CD4-positive, alpha-beta T cell treated with Interferon gamma for 1 hour (primary cell): ENCODE measurements around the gene FMOD.

Experiments
- DNase-seq: peaks from one replicate; pipeline ENCODE4 v3.0.0-alpha.2; 2020

Gene FMOD

DNA sequence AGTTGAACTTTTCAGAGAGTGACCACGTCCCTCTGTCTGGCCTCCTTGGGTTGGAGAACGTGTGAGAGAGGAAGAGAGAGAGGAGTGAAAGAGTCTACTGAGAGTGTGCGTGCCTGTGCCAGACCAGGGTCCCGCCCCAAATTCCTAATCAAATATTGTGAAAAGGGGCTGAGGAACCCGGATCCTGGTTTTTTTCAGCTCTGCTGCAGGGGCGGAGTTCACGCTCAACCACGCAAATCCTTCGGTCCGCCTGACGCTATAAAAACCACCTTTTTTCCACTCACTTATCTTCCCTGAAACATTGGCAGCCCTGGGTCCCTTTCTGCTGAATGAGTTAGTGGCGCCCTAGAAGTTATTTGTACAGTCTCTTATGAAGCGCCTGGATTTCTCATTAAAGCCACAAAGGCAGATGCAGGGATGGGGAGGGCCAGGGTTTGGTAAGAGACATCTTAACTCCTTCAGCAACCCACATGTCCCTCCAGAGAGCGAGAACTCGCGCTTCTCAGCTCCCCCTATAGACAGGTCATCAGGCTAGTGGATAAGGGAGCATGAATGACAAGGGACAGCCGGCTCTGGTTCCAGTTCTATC, at the start of gene FMOD:
FMOD (minus strand) TSS at position 86 of the 589 bp plus-strand sequence. CDS start 2,852 bp downstream, outside the sequence.
- DNase-seq = no peak

DNA sequence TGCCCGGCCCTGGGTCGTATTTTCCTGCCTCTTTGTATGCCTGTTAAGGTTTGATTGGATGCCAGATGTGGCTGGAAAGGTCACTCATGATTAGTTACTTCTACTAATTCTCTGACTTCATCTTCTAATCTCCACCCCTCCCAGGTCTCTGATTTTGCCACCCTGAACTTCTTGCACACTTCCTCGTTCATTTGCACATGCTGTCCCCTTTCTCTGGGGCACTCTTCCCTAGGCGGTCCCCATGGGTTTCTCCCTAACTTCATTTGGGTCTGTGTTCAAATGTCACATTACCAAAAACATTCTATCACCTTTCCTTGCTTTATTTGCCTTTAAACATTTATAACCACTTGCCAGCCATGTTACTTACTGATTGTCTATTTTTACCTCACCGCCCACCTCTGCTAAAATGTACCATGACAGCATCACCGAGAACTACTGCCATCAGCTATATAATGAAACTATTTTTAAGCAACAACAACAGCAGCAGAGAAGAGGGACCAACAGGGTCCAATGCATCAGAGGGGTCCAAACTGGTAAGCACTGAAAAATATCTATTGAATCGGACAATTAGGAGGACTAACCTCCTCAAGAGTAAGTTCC, 45.8 kb upstream of the FMOD start:
- no peak for DNase-seq

DNA sequence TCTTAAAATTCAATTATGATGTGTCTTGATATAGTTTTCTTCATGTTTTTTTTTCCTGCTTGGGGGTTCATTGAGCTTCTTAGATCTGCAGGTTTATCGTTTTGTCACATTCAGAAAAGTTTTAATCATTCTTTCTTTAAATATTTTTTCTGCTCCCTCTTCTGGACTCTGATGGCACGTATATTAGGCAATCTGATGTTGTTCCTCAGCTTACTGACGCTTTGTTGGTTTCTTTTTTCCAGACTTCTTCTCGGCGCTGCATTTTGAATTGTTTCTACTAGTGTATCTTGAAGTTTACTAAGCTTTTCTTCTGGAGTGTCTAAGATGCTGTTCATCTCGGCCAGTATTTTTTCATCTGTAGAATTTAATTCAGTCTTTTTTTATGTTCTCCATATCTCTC, 44.8 kb upstream of the FMOD start:
- DNase-seq = no peak

DNA sequence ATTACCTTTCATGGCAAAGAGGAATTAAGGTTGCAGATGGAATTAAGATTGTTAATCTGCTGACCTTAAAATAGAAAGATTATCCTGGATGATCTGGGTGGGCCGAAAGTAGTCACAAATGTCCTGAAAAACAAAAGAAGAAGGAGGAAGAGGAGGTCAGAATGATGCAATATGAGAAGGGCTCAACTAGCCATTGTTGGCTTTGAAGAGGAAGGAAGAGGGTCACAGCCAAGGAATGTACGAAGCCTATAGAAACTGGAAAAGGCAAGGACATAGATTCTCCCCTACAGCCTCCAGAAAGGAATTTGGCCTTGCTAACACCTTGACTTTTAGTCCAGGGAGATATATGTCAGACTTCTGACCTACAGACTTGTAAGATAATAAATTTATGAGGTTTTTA, 39.4 kb upstream of the FMOD start:
- DNase-seq = no peak

DNA sequence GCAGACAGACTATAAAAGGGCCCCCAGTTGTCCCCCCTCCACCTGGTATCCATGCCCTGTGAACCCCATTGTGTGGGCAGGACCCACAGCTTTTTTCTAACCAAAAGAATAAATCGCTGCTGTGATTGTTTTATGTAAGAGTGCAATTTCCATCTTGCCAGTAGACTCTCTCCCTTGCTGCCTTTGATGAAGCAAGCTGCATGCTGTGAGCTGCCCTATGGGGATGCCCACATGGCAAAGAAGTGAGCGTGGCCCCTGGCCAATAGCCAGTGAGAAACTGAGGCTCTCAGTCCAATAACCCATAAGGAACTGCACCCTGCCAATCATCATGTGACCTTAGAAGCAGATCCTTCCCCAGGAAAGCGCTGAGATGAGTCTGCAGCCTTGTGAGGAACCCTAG, 37.8 kb upstream of the FMOD start:
- DNase-seq = no peak

DNA sequence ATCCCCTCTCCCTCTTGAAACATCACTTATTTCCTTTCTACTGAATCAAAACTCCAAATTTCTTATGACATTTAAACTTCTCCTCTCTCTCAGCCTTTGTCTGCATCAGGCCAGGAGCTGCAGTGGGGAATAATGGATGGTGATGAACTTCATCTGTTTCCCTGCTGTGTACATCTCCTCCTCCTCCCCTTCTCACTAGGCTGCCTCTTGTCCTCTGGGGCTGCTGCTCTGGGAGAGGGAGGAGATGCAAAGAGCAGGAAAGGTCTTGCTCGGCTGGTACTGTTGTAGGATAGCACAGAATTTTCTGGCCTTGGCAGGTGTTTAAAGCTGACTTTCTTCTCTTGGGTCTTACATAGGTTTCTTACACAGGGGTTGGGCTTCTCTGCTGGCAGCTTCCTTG, 31.1 kb upstream of the FMOD start:
- DNase-seq = no peak

DNA sequence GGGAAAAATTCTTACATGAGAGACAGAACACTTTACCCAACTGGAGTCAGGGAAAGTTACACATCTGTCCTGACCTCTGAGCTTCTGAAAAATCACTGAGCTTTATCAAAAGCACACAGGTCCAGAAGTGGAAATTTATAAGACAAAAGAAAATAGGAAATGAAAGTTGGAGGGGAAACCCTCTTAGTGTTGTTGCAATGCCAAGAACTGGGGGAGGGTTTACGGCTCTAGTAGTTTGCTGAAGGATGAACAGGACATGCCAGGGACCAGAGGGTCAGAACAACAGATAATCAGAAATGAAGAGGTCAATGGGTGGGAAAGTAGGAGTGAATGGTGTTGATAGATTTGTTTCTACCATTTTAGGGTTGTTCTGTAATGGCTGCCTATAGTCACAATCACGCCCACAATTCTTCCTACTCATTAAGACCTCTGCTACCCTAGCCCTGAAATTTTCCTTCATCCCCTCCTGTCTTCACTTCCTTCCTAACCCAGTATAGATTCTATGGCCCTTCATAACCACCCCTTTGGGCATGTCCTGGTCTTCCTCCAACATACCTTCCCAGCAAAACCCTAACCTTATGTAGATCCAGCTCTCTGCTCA, 30.3 kb upstream of the FMOD start:
- DNase-seq = peak; percentile 16

DNA sequence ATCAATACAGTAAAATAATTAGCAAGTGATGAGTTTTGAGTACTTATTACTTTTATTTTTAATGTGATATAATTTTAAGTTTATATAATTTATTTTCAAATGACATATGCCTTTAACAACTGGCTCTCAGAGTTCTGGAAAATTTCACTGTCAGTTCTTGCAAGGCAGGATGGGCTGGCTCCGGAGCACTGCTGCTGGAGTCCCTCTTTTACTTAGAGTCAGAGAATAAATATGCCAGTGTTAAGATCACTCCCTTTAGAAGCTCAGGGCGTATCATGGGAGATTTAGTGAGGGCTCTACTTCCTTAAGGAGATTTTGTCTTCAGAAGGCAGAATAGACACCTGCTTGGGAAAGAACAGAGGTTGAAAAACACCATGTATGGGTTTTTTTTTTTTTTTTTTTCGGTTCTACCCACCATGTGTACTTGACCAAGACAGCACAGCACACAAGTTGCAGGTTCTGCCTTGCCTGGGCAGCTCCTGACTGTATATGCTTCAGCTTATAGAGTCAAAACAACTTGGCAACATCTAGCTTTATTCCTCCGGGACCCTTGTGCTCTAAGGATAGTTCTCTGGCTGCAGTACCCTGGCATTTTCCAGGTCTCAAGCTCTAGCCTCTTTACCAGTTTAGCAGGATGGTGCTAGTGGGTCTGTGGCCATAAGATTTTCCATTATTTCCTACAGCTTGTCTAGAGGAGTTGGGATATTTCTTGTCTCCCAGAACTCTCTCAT, 29.7 kb upstream of the FMOD start:
- no peak for DNase-seq

DNA sequence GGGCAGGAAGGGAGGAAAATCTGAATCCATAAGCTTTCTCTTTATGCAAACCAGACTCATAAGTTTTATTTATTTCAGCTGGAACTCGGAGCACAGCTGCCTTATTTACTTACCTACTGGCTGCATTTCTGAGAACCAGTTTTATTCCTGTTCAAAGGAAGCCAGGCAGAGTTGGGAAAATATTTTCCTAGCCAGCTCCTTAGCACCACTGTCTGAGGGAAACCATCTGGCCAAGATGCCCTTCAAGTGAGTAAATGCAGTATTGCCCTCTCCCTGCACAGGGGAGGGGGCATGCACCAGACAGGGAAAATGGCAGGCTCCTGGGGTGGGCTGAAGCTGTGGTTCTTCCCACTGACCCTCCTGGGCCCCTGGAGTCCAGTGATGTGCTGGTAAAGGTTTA, 28.9 kb upstream of the FMOD start:
- no peak for DNase-seq

DNA sequence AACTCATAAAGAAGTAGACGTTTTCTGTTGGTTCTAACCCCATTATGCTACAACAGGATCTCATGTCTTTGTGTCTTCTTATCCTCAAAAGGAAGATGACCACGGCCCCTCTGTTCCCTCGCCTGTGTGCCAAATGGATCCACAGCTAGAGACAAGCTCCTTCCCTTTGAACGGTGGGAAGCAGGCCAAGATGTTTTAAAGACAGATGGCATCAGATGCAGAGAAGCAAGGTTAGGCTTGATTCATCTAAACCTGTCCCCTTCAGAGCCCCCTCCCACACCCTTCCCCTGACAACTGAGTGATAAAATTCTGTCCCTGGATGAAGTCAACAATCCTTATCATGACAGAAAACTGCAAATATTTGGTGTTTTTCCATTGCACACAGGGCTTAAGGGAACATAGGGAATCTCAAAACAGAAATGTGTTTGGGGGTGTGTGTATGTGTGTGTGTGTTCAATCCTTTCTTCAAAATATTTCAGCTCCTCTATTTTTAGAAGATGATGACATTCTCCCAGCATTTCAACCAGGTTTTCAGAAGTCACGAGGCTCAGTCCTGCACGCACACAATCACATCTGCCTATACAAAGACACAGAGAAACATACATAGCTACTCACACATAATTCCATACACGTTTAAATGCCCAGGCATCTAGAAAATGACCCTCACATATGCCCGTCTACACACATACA, 27.8 kb upstream of the FMOD start:
- DNase-seq = no peak

DNA sequence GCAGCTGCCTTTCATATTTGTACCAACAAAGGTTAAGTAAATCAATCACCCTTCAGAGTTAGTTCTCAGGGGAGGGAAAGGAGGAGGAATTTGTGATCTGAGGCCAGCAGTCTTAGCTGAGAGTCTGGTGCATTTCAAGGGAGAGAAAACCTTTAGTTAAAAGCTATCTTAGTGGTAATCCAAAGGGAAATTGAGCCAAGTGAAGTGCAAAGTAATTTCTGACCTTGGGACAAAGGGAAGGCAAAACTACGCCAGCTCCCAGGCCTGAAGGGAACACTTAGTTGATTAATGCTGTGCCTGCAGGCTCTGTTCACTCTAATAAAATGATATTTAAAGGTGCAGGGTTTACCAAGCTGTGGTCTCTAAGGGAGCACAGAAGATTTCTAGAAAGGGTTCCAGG, 23.1 kb upstream of the FMOD start:
- DNase-seq = no peak

DNA sequence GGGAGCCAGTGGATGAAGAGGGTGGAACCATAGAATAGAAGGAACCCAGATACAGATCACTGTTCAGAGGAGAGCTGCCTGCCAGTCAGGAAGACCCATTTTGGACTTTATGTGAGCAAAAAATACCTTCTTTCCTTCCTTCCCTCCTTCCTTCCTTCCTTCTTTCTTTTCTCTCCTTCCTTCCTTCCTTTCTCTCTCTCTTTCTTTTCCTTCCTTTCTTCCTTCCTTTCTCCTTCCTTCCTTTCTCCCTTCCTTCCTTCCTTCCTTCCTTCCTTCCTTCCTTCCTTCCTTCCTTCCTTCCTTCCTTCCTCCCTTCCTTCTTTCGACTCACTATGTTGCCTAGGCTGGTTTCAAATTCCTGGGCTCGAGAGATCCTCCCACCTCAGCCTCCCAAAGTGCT, 22.1 kb upstream of the FMOD start:
- no peak for DNase-seq

DNA sequence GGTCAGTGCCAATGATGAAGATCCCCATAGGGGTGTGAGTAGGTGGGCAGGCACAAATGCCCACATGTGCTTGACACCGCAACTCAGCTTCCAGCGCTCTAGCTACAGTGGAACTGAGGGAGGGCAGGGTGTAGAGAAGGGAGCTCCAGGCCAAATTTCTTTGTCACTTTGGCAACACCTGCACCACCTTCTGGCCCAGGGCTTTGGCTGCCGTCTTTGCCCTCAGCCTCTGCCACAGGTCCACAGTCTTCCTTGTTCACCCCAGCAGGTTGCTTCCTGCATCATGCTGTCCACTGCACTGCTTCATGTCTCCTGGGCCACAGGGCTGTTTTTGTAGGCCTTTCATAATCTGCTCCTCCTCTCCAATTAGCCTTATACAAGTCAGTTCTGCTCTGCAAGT, 20.4 kb upstream of the FMOD start:
- DNase-seq = no peak

DNA sequence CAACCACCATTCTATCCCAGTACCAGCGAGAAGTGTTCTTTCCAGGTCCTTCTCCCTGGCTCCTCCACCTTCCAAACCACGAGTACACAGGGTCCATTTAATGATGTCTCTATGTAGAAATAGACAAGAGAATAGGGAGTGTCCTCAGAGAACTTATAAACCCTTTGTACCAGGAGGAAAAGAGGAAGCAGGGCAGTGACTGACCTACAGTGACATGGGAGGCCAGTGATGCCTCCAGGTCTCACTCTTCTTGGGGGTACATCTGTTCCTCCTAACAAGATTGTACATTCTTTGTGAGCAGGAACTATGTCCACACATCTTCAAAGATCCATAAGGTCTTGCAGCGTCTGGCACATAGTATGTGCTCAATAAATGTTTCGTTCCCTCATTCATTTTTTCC, 18.7 kb upstream of the FMOD start:
- no peak for DNase-seq

DNA sequence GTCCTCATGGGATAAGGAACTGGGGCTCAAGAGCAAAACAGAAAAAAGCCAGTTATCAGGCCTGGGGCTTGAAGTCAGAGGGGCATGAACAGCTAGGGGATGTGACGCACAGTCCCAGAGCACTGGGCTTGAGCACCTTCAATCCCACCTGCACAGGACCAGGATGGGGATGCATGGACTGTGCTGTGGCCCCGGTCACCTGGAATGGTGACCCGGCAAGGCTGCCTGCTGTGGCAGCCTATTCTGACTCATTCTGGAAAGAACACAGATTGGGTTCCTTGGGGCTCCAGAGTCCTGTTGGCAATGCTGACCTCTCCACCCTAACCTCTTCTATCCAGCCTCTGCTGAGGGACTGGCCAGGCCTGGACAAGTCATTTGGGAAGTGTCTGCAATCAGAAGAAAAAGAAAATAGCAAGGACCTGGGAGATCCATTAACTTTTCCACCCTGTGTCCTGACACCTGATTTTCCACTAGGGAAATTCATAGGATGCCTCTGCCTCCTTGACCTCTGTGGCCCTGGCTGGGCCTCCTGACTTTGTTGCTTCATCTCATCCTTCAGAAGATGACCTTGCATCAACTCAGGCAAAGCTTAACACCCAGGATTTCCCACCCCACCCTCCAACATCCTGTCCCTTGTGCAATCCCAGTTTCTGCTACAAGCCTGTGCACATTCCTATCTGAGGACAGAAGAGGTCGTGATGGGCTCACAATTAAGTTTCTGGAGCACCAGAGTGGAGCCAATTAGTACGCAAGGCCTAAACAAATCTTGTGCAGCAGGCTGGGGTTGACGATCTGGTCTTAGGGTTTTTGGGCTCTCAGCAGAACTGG, 17.9 kb upstream of the FMOD start:
- DNase-seq = peak; percentile 54

DNA sequence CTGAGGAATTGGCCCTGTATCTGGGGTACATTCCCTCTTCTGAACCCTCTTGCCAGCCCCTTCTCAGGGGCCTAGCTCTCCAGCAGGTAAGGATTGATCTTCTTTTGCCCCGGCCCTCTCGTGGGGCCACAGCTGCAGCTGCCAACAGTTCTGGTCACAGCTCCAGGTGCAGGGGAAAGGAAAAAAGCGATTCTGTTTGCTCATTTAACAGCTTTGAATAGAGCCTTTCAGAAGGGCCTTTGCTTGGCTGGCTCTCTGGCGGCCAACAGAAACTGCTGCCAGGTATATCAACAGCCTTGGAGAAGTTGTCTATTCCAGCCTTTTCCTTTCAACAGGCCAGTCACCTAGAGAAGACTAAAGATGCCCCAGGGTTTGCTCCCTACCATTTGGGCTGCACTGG, 16.1 kb upstream of the FMOD start:
- no peak for DNase-seq

DNA sequence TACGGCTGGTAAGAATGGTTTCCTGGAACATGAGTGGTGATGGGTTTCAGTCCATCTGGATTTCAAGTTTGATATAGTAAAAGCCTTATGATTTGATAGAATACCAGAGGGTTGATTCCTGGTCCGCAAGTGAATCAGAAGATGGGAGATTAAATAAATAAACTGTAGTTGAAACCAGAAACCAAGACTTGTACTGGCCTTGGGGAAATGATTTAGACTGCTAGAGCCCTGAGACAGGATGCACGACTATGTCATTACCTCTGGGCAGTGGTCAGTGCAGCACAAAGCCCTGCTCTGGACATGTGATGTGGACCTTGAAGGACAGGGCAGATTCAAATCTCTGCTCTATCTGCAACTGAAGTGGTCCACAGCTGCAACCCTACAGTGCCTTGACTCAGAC, 15.6 kb upstream of the FMOD start:
- no peak for DNase-seq

DNA sequence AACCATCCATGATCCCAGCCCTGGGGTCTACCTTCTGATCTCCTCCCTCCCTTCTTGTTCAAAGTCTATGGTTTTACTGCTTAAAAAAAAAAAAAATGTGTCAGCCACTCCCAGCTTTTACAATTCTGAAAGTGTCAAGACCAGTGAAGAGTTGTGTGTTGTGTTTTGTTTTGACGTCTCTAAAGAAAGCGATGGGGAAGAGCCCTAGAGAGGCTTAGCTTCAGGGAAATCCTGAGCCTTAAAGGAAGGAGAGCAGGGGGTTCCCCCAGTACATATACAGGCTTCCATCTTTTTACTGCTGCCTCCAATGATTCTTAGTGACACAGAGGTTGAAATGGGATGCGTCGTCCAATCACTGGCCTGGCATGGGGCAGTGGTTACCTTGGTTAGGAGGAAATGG, 13.9 kb upstream of the FMOD start:
- no peak for DNase-seq

DNA sequence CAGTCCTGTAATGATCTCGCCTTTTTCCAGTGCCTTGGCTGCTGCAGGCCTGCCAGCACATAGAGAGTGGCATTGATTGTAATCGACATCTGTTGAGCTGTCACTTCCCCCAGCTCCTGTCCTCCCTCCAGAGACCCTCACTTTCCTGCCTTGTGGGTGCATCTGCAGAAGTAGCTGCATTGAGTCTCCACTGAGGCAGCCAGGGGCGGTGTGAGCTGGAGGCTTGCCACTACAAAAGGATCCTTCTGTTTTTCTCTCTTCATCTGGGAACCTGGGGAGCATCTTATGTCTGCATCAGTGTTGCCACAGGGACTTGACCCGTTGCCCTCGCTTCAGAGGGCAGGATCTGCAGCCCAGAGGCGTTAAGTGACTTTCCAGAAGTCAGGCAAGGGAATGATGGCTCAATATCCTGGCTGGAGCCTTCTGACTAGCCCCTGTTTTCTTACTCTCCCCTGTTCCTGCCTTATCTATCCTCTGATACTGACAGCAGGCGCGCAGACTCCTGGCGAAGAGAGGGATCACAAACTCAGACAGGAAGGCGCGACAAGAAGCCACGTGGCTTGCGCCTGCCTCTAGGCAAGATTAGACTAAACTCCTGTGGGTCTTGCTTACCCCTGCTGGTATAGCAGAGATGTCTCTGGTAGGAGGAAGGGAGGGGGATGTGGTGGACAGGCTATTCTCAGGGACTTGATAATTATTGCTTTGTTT, 13.3 kb upstream of the FMOD start:
- DNase-seq = no peak

DNA sequence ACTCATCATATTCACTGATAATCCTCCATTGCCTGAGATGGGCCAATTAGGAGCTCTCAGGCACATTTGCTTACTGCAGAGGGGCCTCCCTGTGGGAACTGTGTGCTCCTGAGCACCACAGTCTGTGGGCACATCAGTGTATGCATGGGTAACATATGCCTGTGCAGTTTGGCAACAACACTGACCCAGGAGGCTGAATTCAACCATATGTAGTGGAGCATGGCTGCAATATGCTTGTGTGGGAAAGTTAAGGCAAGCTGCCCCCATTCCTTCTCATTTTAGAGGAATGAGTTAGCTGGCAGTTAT, 11.8 kb upstream of the FMOD start:
- DNase-seq = no peak

DNA sequence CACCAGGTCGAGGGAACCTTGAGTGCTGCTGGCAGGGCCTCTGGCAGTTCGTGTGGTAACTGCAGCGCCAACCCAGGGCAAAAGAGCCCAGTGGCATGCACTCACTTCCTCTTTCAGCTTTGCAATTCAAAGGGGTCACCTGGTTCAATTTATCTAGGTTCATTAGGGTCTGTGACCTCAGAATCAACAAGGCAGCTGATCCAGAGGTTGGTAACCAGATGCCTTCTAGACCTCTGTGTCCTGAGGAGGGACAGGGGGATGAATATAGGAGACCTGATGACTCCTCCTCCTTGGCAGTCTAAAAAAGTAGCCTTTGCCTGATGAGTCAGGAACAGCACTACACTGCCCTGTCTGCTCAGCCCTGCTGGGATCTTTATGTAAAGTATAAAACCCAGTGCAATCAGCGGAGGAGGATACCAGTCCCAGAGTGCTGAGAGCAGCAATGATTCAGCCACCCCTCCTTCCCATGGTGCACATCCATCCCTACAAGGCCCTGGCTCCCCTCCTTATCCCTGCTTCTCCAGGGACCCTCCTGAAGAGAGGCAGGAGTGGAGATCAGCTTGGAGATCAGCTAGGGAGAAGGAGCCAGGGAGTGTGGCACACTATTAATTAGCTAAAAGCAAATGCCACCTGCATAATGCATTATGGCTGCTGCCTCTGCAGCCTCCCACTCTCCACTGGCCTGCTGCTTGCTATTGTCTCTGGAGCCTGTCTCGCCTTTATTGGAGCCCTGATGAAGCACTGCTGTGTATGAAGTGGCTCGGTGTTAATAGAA, 11.2 kb upstream of the FMOD start:
- peak; percentile 29 for DNase-seq
